Mammary epithelial cell (primary cell): ENCODE results near the gene NUP214.

Experiments
- EZH2 ChIP-seq: IDR thresholded peaks from 2 replicates; pipeline ENCODE4 v1.6.1; 2012; ENCODE audit warnings: low read length, inconsistent platforms, borderline replicate concordance
- TF ChIP-seq, protein P1 (sequence below), 2 donors: IDR thresholded peaks in 1 of 2; conservative IDR thresholded peaks in 1 of 2; 2 replicates each; pipeline ENCODE4 v1.5.1; 2011 to 2012; ENCODE audit warnings: inconsistent platforms in 2 of 2, low read length in 2 of 2, mild to moderate bottlenecking in 2 of 2, control low read depth in 1 of 2, low read depth in 1 of 2; ENCODE audit not compliant: insufficient read depth in 1 of 2; ENCODE audit errors: extremely low read depth in 1 of 2

DNA sequence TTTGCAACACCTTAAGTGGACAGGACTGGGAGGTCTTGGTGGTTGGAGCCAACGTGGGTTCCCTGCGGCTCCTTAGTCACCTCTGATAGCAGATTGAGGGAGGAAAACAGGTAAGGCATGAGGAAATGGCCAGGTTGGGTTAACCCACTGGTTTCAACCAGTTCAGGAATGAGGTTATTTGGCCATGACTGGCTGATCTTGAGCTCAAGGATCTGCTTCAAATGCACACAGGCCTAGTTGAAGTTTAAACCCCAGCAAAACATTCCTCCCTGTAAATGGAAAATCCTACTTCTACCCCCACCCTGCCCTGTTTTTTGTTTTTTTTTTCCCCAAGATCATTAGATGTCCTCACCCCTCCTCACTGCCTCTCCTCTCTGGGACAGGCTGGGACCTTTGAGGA, 3.2 kb upstream of the NUP214 start:
- TF ChIP-seq, protein P1, sequence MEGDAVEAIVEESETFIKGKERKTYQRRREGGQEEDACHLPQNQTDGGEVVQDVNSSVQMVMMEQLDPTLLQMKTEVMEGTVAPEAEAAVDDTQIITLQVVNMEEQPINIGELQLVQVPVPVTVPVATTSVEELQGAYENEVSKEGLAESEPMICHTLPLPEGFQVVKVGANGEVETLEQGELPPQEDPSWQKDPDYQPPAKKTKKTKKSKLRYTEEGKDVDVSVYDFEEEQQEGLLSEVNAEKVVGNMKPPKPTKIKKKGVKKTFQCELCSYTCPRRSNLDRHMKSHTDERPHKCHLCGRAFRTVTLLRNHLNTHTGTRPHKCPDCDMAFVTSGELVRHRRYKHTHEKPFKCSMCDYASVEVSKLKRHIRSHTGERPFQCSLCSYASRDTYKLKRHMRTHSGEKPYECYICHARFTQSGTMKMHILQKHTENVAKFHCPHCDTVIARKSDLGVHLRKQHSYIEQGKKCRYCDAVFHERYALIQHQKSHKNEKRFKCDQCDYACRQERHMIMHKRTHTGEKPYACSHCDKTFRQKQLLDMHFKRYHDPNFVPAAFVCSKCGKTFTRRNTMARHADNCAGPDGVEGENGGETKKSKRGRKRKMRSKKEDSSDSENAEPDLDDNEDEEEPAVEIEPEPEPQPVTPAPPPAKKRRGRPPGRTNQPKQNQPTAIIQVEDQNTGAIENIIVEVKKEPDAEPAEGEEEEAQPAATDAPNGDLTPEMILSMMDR (conservative IDR thresholded peaks at IDR 0.05 in 1 of 2, IDR thresholded peaks at IDR 0.05 in 1 of 2; ENCODE audit: extremely low read depth in 1 of 2, insufficient read depth in 1 of 2, low read depth in 1 of 2, low read length in 2 of 2), result no peak
- TF ChIP-seq EZH2, result no peak
